ENCODE results near the gene THSD7A. TPM values are rescaled to one million over a fixed set of nuclear protein-coding genes. Genes with fewer than 3 reads are reported as not detected.

THSD7A gene
- total and polyA plus RNA-seq, 11 donors: 0.11 to 5.2 (median 1.1) TPM

GRCh38 chr7:11667071-11667809 is 164.8 kb downstream of the THSD7A start:
- DNase-seq (no peak), ATAC-seq (no peak)
- no peaks in the 10 kb centered on the region for H3K27me3 ChIP-seq
- H3K4me1 ChIP-seq: no peaks in the 10 kb centered on the region
- no peak for TF ChIP-seq POLR2A (IDR thresholded peaks at IDR 0.05)
- no peak for TF ChIP-seq CTCF (IDR thresholded peaks at IDR 0.05)
- no peaks in the 10 kb centered on the region for H3K36me3 ChIP-seq
- peaks cover 0 to under 1% (median 0%) of the 10 kb centered on the region in 12 donors for H3K9me3 ChIP-seq
- no peak overlapping the region for H3K4me3 ChIP-seq
- no peak overlapping the region for H3K27ac ChIP-seq
- 81 to 94% (median 89%) methylated on average over 7 of the region's 7 CpGs for WGBS, 4 donors
- intact Hi-C loops (cut with DNase I): no loop called here

- no peak overlapping the region for H3K27ac ChIP-seq
- intact Hi-C loops (cut with DNase I): no loop called here
- no peak for ATAC-seq
- no peaks in the 10 kb centered on the region for H3K4me1 ChIP-seq
- H3K9me3 ChIP-seq: no peaks in the 10 kb centered on the region
- H3K36me3 ChIP-seq: no peaks in the 10 kb centered on the region
- no peaks in the 10 kb centered on the region for H3K27me3 ChIP-seq
- no peak for DNase-seq
- TF ChIP-seq CTCF (IDR thresholded peaks at IDR 0.05): no peak
- no peak for TF ChIP-seq POLR2A (IDR thresholded peaks at IDR 0.05)
- H3K4me3 ChIP-seq: no peak overlapping the region
- 84 to 92% (median 87%) methylated on average over 3 of the region's 3 CpGs for WGBS, 4 donors
These were observed 166.6 kb downstream of the THSD7A start for GRCh38 chr7:11665357-11665756.

- DNase-seq: no peak
- Histone ChIP-seq H3K4me1 (no peaks in the 10 kb centered on the region), H3K36me3 (no peaks in the 10 kb centered on the region), H3K9me3 (no peaks in the 10 kb centered on the region), H3K4me3 (no peak overlapping the region), H3K27me3 (no peaks in the 10 kb centered on the region), H3K27ac (no peak overlapping the region)
- intact Hi-C loops (cut with DNase I): no loop called here
- TF ChIP-seq CTCF (IDR thresholded peaks at IDR 0.05): no peak
- no peak for TF ChIP-seq POLR2A (IDR thresholded peaks at IDR 0.05)
- WGBS, 4 donors: 91 to 95% (median 94%) methylated on average over 1 of the region's 1 CpG
- no peak for ATAC-seq
These were observed 176.4 kb downstream of the THSD7A start for GRCh38 chr7:11655642-11656041.

- H3K27me3 ChIP-seq: no peaks in the 10 kb centered on the region
- no peak overlapping the region for H3K4me3 ChIP-seq
- no peaks in the 10 kb centered on the region for H3K36me3 ChIP-seq
- no peaks in the 10 kb centered on the region for H3K9me3 ChIP-seq
- TF ChIP-seq POLR2A (IDR thresholded peaks at IDR 0.05) (no peak), CTCF (IDR thresholded peaks at IDR 0.05) (no peak)
- DNase-seq (no peak), ATAC-seq (no peak)
- H3K27ac ChIP-seq: no peak overlapping the region
- intact Hi-C loops (cut with DNase I): no loop called here
- no peaks in the 10 kb centered on the region for H3K4me1 ChIP-seq
These were observed 176.8 kb downstream of the THSD7A start for GRCh38 chr7:11655163-11655562.

Data from heart left ventricle (tissue), 16 donors.